CD4-positive, alpha-beta T cell (primary cell): ENCODE results near the gene CTXND1. TPM values are rescaled to one million over a fixed set of nuclear protein-coding genes. Genes with fewer than 3 reads are reported as not detected.

Experiments
- ATAC-seq: fragments of 200-7000 bp; cut with Tn5 transposase; one replicate; pipeline ENCODE4 v1.10.0; 2022; ENCODE audit warnings: mild to moderate bottlenecking; ENCODE audit not compliant: poor library complexity
- CTCF ChIA-PET: fragments of 350-600 bp; sonication (Branson Sonifier 250); formaldehyde crosslinking; loops from one replicate; lab custom pipeline; 2021; ENCODE audit warnings: antibody characterized with exemption, inconsistent platforms; lab: Charles Lee
- POLR2A ChIA-PET: fragments of 350-600 bp; sonication (Branson Sonifier 250); formaldehyde crosslinking; loops from one replicate; lab custom pipeline; 2021; ENCODE audit warnings: antibody characterized with exemption, inconsistent platforms; lab: Charles Lee
- DNase-seq, 14 experiments: peaks; one replicate each; pipeline ENCODE4 v3.0.0-alpha.2; 2013 to 2020; ENCODE audit warnings: mixed read lengths in 2 of 14
- H3K27ac ChIP-seq, 2 donors: one replicate each; pipeline versions ENCODE4 v1.5.1 to v1.7.0; 2013; ENCODE audit warnings: low read length in 2 of 2, low read depth in 1 of 2, mild to moderate bottlenecking in 1 of 2
- H3K27me3 ChIP-seq, 2 experiments: 1 replicate in 1 of 2; 2 replicates in 1 of 2; pipeline versions ENCODE4 v1.6.1 to v1.7.0; 2013; ENCODE audit warnings: low read length in 2 of 2, control low read depth in 1 of 2, mild to moderate bottlenecking in 1 of 2, moderate library complexity in 1 of 2; ENCODE audit not compliant: insufficient read depth in 2 of 2, control insufficient read depth in 1 of 2
- H3K36me3 ChIP-seq: one replicate; pipeline ENCODE4 v1.6.1; 2013; ENCODE audit warnings: low read length, control low read depth; ENCODE audit not compliant: insufficient read depth
- H3K4me1 ChIP-seq: one replicate; pipeline ENCODE4 v1.6.1; 2013; ENCODE audit warnings: low read length, control low read depth; ENCODE audit not compliant: insufficient read depth
- H3K4me3 ChIP-seq: one replicate; pipeline ENCODE4 v1.5.1; 2013; ENCODE audit warnings: mild to moderate bottlenecking, low read length, moderate library complexity
- H3K9me3 ChIP-seq, 2 experiments: 1 replicate in 1 of 2; 2 replicates in 1 of 2; pipeline versions ENCODE4 v1.6.1 to v1.7.0; 2013; ENCODE audit warnings: low read length in 2 of 2, mild to moderate bottlenecking in 2 of 2, control low read depth in 1 of 2, moderate library complexity in 1 of 2; ENCODE audit not compliant: control insufficient read depth in 1 of 2, insufficient read depth in 1 of 2
- H3K27ac Mint-ChIP-seq: one replicate; pipeline ENCODE4 v1.8.0; 2020; ENCODE audit warnings: mixed read lengths
- H3K27me3 Mint-ChIP-seq: one replicate; pipeline ENCODE4 v1.8.0; 2021; ENCODE audit warnings: mixed read lengths
- H3K36me3 Mint-ChIP-seq: one replicate; pipeline ENCODE4 v1.8.0; 2021; ENCODE audit warnings: low read depth, mixed read lengths
- H3K4me1 Mint-ChIP-seq: one replicate; pipeline ENCODE4 v1.8.0; 2021; ENCODE audit warnings: low read depth, mixed read lengths
- H3K4me3 Mint-ChIP-seq: one replicate; pipeline ENCODE4 v1.8.0; 2020; ENCODE audit warnings: mild to moderate bottlenecking, mixed read lengths
- H3K9me3 Mint-ChIP-seq: one replicate; pipeline ENCODE4 v1.8.0; 2020; ENCODE audit warnings: mixed read lengths
- CTCF ChIP-seq: fragments of 200-600 bp; IDR thresholded peaks from one replicate; pipeline ENCODE4 v1.8.0; 2022; ENCODE audit warnings: antibody characterized with exemption, mild to moderate bottlenecking
- intact Hi-C, 2 experiments: fragments of 100-400 bp; cut with DNase I in 1 of 2; cut with micrococcal nuclease in 1 of 2; formaldehyde crosslinking; loops; one replicate each; pipeline versions ENCODE4 v1.15.1 to v1.9.0; 2023 to 2025; cut with DNase I, micrococcal nuclease
- total RNA-seq, 174 experiments: library from RNA in 2 of 174; stranded (reverse) in 2 of 174; gene quantifications; one replicate each; pipeline ENCODE4 v1.2.3 and lab custom pipeline; 2021 to 2026

CTXND1 gene
- total RNA-seq, 2 experiments from 2014 or later: not detected

- Histone ChIP-seq H3K36me3 (no peaks in the 10 kb centered on the region), H3K9me3 (no peaks in the 10 kb centered on the region), H3K4me3 (no peak overlapping the region), H3K27ac (no peak overlapping the region), H3K27me3 (peaks cover 4 to 10% of the 10 kb centered on the region in 2 experiments), H3K4me1 (no peaks in the 10 kb centered on the region)
- ChIA-PET CTCF (no interaction called here), POLR2A (no interaction called here)
- TF ChIP-seq CTCF: no peak
- ATAC-seq (no peak), DNase-seq (no peak)
- Mint-ChIP-seq H3K27ac (no peak overlapping the region), H3K4me3 (no peak overlapping the region), H3K4me1 (no peaks in the 10 kb centered on the region), H3K36me3 (no peaks in the 10 kb centered on the region), H3K9me3 (no peaks in the 10 kb centered on the region), H3K27me3 (peaks cover 52% of the 10 kb centered on the region)
- intact Hi-C loops: no loop called here
Observed at GRCh38 chr15:80267658-80268057, 15.6 kb upstream of the CTXND1 start.

DNA sequence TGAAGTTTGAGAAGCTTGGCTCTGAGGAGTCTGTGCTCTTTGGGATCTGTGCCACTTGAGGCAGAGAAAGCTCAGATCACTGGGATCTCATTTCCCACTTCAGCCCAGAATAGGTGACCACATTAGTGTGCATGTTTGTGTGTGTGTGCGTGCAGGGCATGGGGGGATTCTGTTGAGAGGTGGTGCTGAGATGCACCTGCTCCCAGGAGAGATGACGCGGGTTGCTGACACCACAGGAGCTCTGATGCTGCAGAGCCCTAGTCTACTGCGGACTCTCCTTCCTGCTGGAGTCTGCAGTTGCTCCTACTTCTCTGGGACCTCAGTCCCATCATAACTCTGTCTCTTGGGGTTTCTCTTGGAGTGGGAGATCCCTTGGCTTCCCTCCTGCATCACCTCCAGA, 14.7 kb upstream of the CTXND1 start:
- ATAC-seq (no peak), DNase-seq (no peak)
- Histone ChIP-seq H3K36me3 (no peaks in the 10 kb centered on the region), H3K27me3 (peaks cover 4% of the 10 kb centered on the region in 2 experiments), H3K4me3 (no peak overlapping the region), H3K4me1 (no peaks in the 10 kb centered on the region), H3K9me3 (peaks cover 0 to 4% of the 10 kb centered on the region in 2 experiments), H3K27ac (no peak overlapping the region)
- intact Hi-C loops: no loop called here
- peaks cover 2% of the 10 kb centered on the region for H3K9me3 Mint-ChIP-seq
- ChIA-PET CTCF (no interaction called here), POLR2A (no interaction called here)
- H3K27me3 Mint-ChIP-seq: peaks cover 55% of the 10 kb centered on the region
- no peaks in the 10 kb centered on the region for H3K36me3 Mint-ChIP-seq
- H3K4me3 Mint-ChIP-seq: no peak overlapping the region
- H3K4me1 Mint-ChIP-seq: no peaks in the 10 kb centered on the region
- H3K27ac Mint-ChIP-seq: no peak overlapping the region
- no peak for TF ChIP-seq CTCF

- TF ChIP-seq CTCF: no peak
- no peaks in the 10 kb centered on the region for H3K36me3 Mint-ChIP-seq
- H3K9me3 Mint-ChIP-seq: peaks cover 2% of the 10 kb centered on the region
- intact Hi-C loops: no loop called here
- POLR2A ChIA-PET: no interaction called here
- Histone ChIP-seq H3K27ac (no peak overlapping the region), H3K4me1 (no peaks in the 10 kb centered on the region), H3K36me3 (no peaks in the 10 kb centered on the region), H3K9me3 (peaks cover 0 to 4% of the 10 kb centered on the region in 2 experiments), H3K4me3 (no peak overlapping the region), H3K27me3 (peaks cover 4 to 6% of the 10 kb centered on the region in 2 experiments)
- H3K4me1 Mint-ChIP-seq: no peaks in the 10 kb centered on the region
- ATAC-seq: no peak
- peaks cover 60% of the 10 kb centered on the region for H3K27me3 Mint-ChIP-seq
- DNase-seq: no peak
- no peak overlapping the region for H3K27ac Mint-ChIP-seq
- no peak overlapping the region for H3K4me3 Mint-ChIP-seq
- CTCF ChIA-PET: no interaction called here
Observed at GRCh38 chr15:80266113-80266512, 14.1 kb upstream of the CTXND1 start.
